Gastrocnemius medialis (tissue), 4 donors: ENCODE results near the gene IL15.

Experiments
- CTCF ChIP-seq, 5 experiments: fragments of 450-650 bp in 3 of 5; fragments of 200-600 bp in 2 of 5; sonication (generic) in 2 of 5; IDR thresholded peaks in 4 of 5; conservative IDR thresholded peaks in 1 of 5; 1 replicate in 4 of 5; 2 replicates in 1 of 5; pipeline ENCODE4 v1.5.1; 2016 to 2019; ENCODE audit warnings: antibody characterized with exemption in 5 of 5, mild to moderate bottlenecking in 3 of 5, moderate library complexity in 3 of 5
- POLR2A ChIP-seq, 2 donors: fragments of 450-650 bp; IDR thresholded peaks; one replicate each; pipeline ENCODE4 v1.6.1; 2017; ENCODE audit warnings: antibody characterized with exemption in 2 of 2, mild to moderate bottlenecking in 2 of 2, moderate library complexity in 2 of 2

GRCh38 chr4:141635736-141636081, 674 bp upstream of the IL15 start:
- TF ChIP-seq CTCF (IDR thresholded peaks at IDR 0.05 in 4 of 5, conservative IDR thresholded peaks at IDR 0.05 in 1 of 5): no peak
- TF ChIP-seq POLR2A (IDR thresholded peaks at IDR 0.05): no peak
